ENCODE results near the gene MYO18A. TPM values are rescaled to one million over a fixed set of nuclear protein-coding genes. Genes with fewer than 3 reads are reported as not detected.
A peak's percentile ranks its signal among the peaks of the same experiment; 100 is the strongest.

MYO18A gene
- total and polyA plus RNA-seq, 2 experiments from 2014 or later, result 16.0 to 30.5 TPM

DNA sequence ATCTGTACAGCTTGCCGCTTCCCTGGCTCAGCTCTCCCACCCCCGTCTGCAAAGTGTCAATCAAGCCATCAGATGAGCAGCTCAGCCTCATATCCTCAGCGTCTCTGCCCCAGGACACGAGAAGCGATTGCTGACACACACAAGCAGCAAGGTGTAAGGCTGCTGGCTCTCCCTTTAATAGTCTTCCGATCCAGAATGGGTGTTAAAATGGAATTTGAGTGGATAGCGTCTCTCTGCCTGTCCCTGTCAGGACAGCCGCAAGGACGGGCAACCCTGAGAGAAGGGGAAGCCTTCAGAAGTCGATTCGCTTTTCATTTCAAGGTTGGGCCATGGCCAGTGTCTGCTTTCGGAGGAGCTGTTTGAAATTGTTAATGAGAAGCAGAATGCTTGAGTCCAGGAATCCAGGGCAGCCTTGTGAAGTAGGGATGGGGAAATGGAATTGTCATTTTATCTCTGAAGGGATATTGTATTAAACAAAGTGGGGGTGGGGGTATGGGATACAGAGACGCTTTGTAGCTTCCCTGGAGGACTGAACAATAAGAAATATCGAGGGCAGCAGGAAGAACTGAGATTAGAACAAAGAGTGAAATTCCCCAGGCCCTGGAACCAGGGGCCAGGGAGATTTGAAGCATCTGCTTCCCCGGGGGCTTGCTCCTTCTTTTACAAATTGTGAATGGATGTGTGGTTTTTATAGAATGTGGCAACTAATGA, 142.0 kb downstream of the MYO18A start:
- Histone ChIP-seq H3K36me3 (ENCODE audit: low read depth) (0 out of 2 replicates have a peak, but pooled peaks cover 3% of the 10 kb centered on the region), H3K79me2 (ENCODE audit: insufficient read depth) (no peaks in the 10 kb centered on the region), H4K20me1 (ENCODE audit: insufficient read depth) (no peaks in the 10 kb centered on the region), H3K4me3 (no peak overlapping the region), H2AFZ (no peak overlapping the region), H3K9me2 (ENCODE audit: insufficient read depth) (no peaks in the 10 kb centered on the region), H3K4me2 (ENCODE audit: unreplicated experiment) (no peak overlapping the region), H3K27me3 (replicated peaks; ENCODE audit: insufficient read depth) (peaks cover 54% of the 10 kb centered on the region), H3K9ac (no peak overlapping the region), H3F3A (ENCODE audit: insufficient read depth) (peaks cover 8% of the 10 kb centered on the region), H3K4me1 (ENCODE audit: insufficient read depth) (peaks cover 6% of the 10 kb centered on the region), H3K9me3 (ENCODE audit: low read depth) (peaks cover 9% of the 10 kb centered on the region), H3K27ac (no peak overlapping the region)
- in situ Hi-C loops (cut with MboI), result no loop called here
- WGBS, 2 experiments (ENCODE audit: low coverage in 1 of 2, low lambda C conversion rate in 2 of 2, missing lambda C conversion rate in 2 of 2), result 13% methylated on average over 15 of the region's 15 CpGs
- DNase-seq, result no peak
- TF ChIP-seq EZH2phosphoT487 (IDR thresholded peaks at IDR 0.05; ENCODE audit: insufficient read depth, low read depth) (no peak), EZH2 (IDR thresholded peaks at IDR 0.05; ENCODE audit: insufficient read depth, poor library complexity, severe bottlenecking) (peak; percentile 40)

DNA sequence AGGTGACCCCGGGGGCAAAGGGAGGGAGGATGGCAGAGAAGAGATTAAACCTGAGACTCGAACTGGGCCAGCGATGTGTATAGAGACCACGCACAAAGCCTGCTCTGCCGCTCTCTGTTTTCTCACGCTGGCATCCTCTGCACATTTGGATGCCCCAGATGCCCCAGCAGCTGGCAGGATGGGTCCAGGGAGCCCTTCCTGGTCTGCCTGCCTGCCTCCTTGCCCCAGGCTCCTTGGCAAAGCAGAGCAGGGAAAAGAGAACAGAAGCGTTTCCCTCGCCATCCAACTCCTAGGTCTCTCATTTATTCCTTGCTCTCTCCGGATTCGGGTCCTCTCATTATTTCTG, 142.5 kb downstream of the MYO18A start:
- Histone ChIP-seq H3K36me3 (ENCODE audit: low read depth) (0 out of 2 replicates have a peak, but pooled peaks cover 3% of the 10 kb centered on the region), H3K4me2 (ENCODE audit: unreplicated experiment) (no peak overlapping the region), H3K9ac (no peak overlapping the region), H3K79me2 (ENCODE audit: insufficient read depth) (no peaks in the 10 kb centered on the region), H3K4me1 (ENCODE audit: insufficient read depth) (peaks cover 6% of the 10 kb centered on the region), H3K27ac (no peak overlapping the region), H2AFZ (no peak overlapping the region), H3F3A (ENCODE audit: insufficient read depth) (peaks cover 8% of the 10 kb centered on the region), H4K20me1 (ENCODE audit: insufficient read depth) (no peaks in the 10 kb centered on the region), H3K27me3 (replicated peaks; ENCODE audit: insufficient read depth) (peaks cover 59% of the 10 kb centered on the region), H3K9me3 (ENCODE audit: low read depth) (peaks cover 9% of the 10 kb centered on the region), H3K9me2 (ENCODE audit: insufficient read depth) (no peaks in the 10 kb centered on the region), H3K4me3 (no peak overlapping the region)
- in situ Hi-C loops (cut with MboI), result no loop called here
- TF ChIP-seq EZH2 (IDR thresholded peaks at IDR 0.05; ENCODE audit: insufficient read depth, poor library complexity, severe bottlenecking) (no peak), EZH2phosphoT487 (IDR thresholded peaks at IDR 0.05; ENCODE audit: insufficient read depth, low read depth) (no peak)
- WGBS, 2 experiments (ENCODE audit: low coverage in 1 of 2, low lambda C conversion rate in 2 of 2, missing lambda C conversion rate in 2 of 2), result 29 to 30% methylated on average over 7 to 10 of the region's 10 CpGs
- no peak for DNase-seq

DNA sequence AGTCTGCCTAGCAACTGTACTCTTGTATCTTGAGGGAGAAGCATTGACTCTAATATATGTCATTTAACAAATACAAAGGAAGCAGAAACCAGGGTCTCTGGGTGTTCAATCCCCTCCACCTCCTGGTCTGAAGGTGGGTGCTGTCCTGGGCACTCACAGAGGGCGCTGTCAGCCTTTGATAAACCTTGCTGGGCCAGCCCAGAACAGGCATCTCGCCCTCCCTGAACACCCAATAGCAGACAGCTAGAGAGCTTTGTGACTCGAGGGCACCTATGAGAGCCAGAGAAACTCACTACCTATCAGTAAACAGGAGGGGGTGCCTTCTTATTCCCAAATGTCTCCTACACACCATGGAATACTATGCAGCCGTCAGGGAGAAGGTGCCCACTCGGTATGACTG, 143.6 kb downstream of the MYO18A start:
- TF ChIP-seq EZH2phosphoT487 (IDR thresholded peaks at IDR 0.05; ENCODE audit: insufficient read depth, low read depth) (no peak), EZH2 (IDR thresholded peaks at IDR 0.05; ENCODE audit: insufficient read depth, poor library complexity, severe bottlenecking) (no peak)
- WGBS, 2 experiments (ENCODE audit: low coverage in 1 of 2, low lambda C conversion rate in 2 of 2, missing lambda C conversion rate in 2 of 2), result 35 to 40% methylated on average over 5 of the region's 5 CpGs
- H4K20me1 ChIP-seq (ENCODE audit: insufficient read depth), result no peaks in the 10 kb centered on the region
- no peak overlapping the region for H2AFZ ChIP-seq
- peaks cover 70% of the 10 kb centered on the region for H3K27me3 ChIP-seq (replicated peaks; ENCODE audit: insufficient read depth)
- H3K9ac ChIP-seq, result no peak overlapping the region
- no peak overlapping the region for H3K4me3 ChIP-seq
- no peaks in the 10 kb centered on the region for H3K9me2 ChIP-seq (ENCODE audit: insufficient read depth)
- peaks cover 9% of the 10 kb centered on the region for H3K9me3 ChIP-seq (ENCODE audit: low read depth)
- H3K36me3 ChIP-seq (ENCODE audit: low read depth), result 0 out of 2 replicates have a peak, but pooled peaks cover 3% of the 10 kb centered on the region
- in situ Hi-C loops (cut with MboI), result no loop called here
- peaks cover 8% of the 10 kb centered on the region for H3F3A ChIP-seq (ENCODE audit: insufficient read depth)
- no peak for DNase-seq
- no peak overlapping the region for H3K4me2 ChIP-seq (ENCODE audit: unreplicated experiment)
- peaks cover 6% of the 10 kb centered on the region for H3K4me1 ChIP-seq (ENCODE audit: insufficient read depth)
- no peaks in the 10 kb centered on the region for H3K79me2 ChIP-seq (ENCODE audit: insufficient read depth)
- no peak overlapping the region for H3K27ac ChIP-seq

DNA sequence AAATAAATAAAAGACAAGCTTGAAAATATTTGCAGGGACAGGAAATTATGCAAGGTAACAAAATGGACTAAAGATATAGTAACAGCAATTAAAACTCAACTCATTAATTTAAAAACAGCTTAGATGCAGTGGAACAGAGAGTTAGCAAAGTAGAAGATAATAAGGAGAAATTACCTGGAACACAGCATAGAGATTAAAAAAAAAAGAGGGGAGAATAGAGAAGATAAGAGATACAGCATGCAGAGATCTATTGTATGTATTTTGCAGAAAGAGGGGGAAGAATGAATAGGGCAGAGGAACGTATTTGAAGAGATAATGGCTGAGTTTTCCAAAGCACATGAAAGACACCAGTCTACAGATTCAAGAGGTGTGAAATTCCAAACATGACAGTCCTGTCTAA, 145.7 kb downstream of the MYO18A start:
- Histone ChIP-seq H3F3A (ENCODE audit: insufficient read depth) (no peaks in the 10 kb centered on the region), H2AFZ (no peak overlapping the region), H3K36me3 (ENCODE audit: low read depth) (0 out of 2 replicates have a peak, but pooled peaks cover 3% of the 10 kb centered on the region), H3K4me1 (ENCODE audit: insufficient read depth) (no peaks in the 10 kb centered on the region), H3K79me2 (ENCODE audit: insufficient read depth) (no peaks in the 10 kb centered on the region), H3K9me3 (ENCODE audit: low read depth) (peaks cover 9% of the 10 kb centered on the region), H3K27ac (no peak overlapping the region), H3K27me3 (replicated peaks; ENCODE audit: insufficient read depth) (peaks cover 87% of the 10 kb centered on the region), H3K4me2 (ENCODE audit: unreplicated experiment) (no peak overlapping the region), H3K9ac (no peak overlapping the region), H4K20me1 (ENCODE audit: insufficient read depth) (no peaks in the 10 kb centered on the region), H3K9me2 (ENCODE audit: insufficient read depth) (no peaks in the 10 kb centered on the region), H3K4me3 (no peak overlapping the region)
- DNase-seq, result no peak
- WGBS, 2 experiments (ENCODE audit: low coverage in 1 of 2, low lambda C conversion rate in 2 of 2, missing lambda C conversion rate in 2 of 2), result 14 to 16% methylated on average over 1 of the region's 1 CpG
- TF ChIP-seq EZH2 (IDR thresholded peaks at IDR 0.05; ENCODE audit: insufficient read depth, poor library complexity, severe bottlenecking) (no peak), EZH2phosphoT487 (IDR thresholded peaks at IDR 0.05; ENCODE audit: insufficient read depth, low read depth) (no peak)
- in situ Hi-C loops (cut with MboI), result no loop called here
